Lung (tissue), 12 donors: ENCODE measurements around the gene BLVRA. TPM values are rescaled to one million over a fixed set of nuclear protein-coding genes. Genes with fewer than 3 reads are reported as not detected.

Source experiments
- ATAC-seq: fragments of 200-7000 bp; cut with Tn5 transposase; one replicate; pipeline ENCODE4 v1.9.1; 2020; ENCODE audit warnings: moderate number of reproducible peaks; ENCODE audit not compliant: insufficient read depth, low FRiP score
- DNase-seq, 3 donors: peaks; one replicate each; pipeline ENCODE4 v3.0.0-alpha.2; 2013 to 2017
- H3K27ac ChIP-seq, 2 donors: one replicate each; pipeline ENCODE4 v1.5.1; 2013; ENCODE audit warnings: mild to moderate bottlenecking in 2 of 2, moderate library complexity in 2 of 2, control low read depth in 1 of 2, inconsistent platforms in 1 of 2, low read depth in 1 of 2, low read length in 1 of 2
- H3K27me3 ChIP-seq, 3 donors: one replicate each; pipeline ENCODE4 v1.5.1; 2013; ENCODE audit warnings: low read length in 2 of 3; ENCODE audit not compliant: control insufficient read depth in 3 of 3, insufficient read depth in 3 of 3
- H3K36me3 ChIP-seq, 4 donors: one replicate each; pipeline ENCODE4 v1.5.1; 2013; ENCODE audit warnings: low read length in 4 of 4, mild to moderate bottlenecking in 1 of 4, moderate library complexity in 1 of 4; ENCODE audit not compliant: control insufficient read depth in 4 of 4, insufficient read depth in 4 of 4
- H3K4me1 ChIP-seq, 5 donors: one replicate each; pipeline ENCODE4 v1.5.1; 2013; ENCODE audit warnings: low read length in 5 of 5, mild to moderate bottlenecking in 2 of 5, moderate library complexity in 1 of 5; ENCODE audit not compliant: control insufficient read depth in 5 of 5, insufficient read depth in 5 of 5
- H3K4me3 ChIP-seq: one replicate; pipeline ENCODE4 v1.5.1; 2013; ENCODE audit warnings: mild to moderate bottlenecking, control low read depth, moderate library complexity
- H3K9ac ChIP-seq, 2 donors: one replicate each; pipeline ENCODE4 v1.5.1; 2013; ENCODE audit warnings: low read length in 2 of 2, control low read depth in 1 of 2; ENCODE audit not compliant: insufficient read depth in 1 of 2
- H3K9me3 ChIP-seq, 4 donors: one replicate each; pipeline ENCODE4 v1.5.1; 2013; ENCODE audit warnings: low read length in 3 of 4, mild to moderate bottlenecking in 1 of 4, moderate library complexity in 1 of 4; ENCODE audit not compliant: control insufficient read depth in 4 of 4, insufficient read depth in 3 of 4
- WGBS, 2 donors: extraction: QIAGEN DNeasy Blood & Tissue Kit; methylation state at CpG; one replicate each; pipeline ENCODE4 v1.1.7; 2013; 5-methylcytosine and 5-hydroxymethylcytosine counted together
- polyA plus RNA-seq, 2 donors: library from polyadenylated mRNA; stranded (reverse); fragments of 200-250 nt; gene quantifications; one replicate each; pipeline ENCODE4 v1.2.1, GENCODE V29; 2013
- total RNA-seq, 2 donors: library from RNA; depleted of rRNA in 1 of 2; stranded (reverse); fragments of >200 nt in 1 of 2; gene quantifications; one replicate each; pipeline ENCODE4 v1.2.1, GENCODE V29; 2014 to 2021
- TF ChIP-seq, protein P1 (sequence below): IDR thresholded peaks from 2 replicates; pipeline ENCODE4 v1.5.1; 2012; ENCODE audit warnings: mild to moderate bottlenecking; ENCODE audit errors: control extremely low read depth, extremely low read depth
- donor health status: control.
- donor health status: control.
- donor health status: Bipolar disorder and iron deficiency.
- donor health status: healthy.
- donor health status: DM: yes; HTN: yes; CAD: no.

Gene BLVRA
- total and polyA plus RNA-seq, 4 donors: 25.9 to 143 (median 97.1) TPM

DNA sequence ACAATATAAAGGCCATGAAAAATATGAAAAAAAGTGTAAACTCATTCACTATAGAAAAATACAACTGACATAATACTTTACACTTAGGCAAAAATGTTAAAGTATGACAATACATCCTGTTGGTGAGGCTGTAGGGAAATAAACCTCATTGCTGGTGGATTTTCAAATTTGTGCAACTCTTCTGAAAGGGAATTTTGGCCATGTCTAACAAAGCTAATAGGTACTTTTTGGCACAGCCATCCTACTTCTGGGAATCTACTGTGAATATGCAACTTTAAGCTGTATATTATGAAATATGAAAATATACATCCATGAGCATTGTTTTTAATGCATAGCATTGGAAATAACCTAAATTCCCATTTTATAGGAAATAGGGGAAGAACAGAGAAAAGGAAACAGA, 15.8 kb upstream of the BLVRA start:
- TF ChIP-seq, protein P1, sequence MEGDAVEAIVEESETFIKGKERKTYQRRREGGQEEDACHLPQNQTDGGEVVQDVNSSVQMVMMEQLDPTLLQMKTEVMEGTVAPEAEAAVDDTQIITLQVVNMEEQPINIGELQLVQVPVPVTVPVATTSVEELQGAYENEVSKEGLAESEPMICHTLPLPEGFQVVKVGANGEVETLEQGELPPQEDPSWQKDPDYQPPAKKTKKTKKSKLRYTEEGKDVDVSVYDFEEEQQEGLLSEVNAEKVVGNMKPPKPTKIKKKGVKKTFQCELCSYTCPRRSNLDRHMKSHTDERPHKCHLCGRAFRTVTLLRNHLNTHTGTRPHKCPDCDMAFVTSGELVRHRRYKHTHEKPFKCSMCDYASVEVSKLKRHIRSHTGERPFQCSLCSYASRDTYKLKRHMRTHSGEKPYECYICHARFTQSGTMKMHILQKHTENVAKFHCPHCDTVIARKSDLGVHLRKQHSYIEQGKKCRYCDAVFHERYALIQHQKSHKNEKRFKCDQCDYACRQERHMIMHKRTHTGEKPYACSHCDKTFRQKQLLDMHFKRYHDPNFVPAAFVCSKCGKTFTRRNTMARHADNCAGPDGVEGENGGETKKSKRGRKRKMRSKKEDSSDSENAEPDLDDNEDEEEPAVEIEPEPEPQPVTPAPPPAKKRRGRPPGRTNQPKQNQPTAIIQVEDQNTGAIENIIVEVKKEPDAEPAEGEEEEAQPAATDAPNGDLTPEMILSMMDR: no peak
- DNase-seq: no peak

DNA sequence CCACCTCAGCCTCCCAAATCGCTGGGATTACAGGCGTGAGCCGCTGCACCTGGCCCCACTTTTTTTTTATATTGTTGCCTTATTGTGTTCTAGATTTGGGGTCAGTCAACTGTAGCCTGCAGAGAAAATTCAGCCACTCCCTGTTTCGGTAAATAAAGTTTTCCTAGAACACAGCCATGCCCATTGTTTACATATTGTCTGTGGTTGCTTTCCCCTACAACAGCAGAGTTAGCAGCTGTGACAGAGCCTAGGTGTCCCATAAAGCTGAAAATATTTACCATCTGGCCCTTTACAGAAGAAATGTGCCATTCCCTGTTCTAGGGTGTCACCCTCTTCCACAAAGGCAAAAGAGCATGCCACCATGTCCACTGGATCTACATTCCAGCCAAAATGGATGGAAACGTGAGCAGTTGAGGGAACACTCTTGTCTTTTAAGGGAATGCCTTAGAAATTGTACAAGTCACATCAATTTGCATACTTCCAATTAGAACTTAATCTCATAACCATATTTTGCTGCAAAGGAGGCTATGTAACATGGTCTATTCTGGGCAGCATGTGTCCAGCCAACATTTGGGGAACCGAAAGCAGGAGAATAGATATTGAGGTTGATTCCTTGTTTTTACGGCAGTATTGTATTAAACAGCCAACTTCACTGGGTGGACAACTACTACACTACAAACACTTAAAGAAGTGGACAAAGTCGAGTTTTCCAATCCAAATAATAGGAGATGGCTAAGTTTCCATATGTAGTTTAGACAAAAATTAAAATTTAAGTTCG, 11.0 kb upstream of the BLVRA start:
- Histone ChIP-seq H3K36me3 (no peaks in the 10 kb centered on the region), H3K27ac (no peak overlapping the region), H3K9ac (no peak overlapping the region), H3K27me3 (no peaks in the 10 kb centered on the region), H3K4me1 (peaks cover 0 to 25% (median 0%) of the 10 kb centered on the region in 5 donors), H3K9me3 (no peaks in the 10 kb centered on the region), H3K4me3 (no peak overlapping the region)
- 86 to 90% methylated on average over 9 of the region's 9 CpGs for WGBS, 2 donors
- DNase-seq (no peak), ATAC-seq (no peak)
- TF ChIP-seq, protein P1: no peak

More for the DNA sequence above, 15.8 kb upstream of the BLVRA start:
- Histone ChIP-seq H3K27ac (no peak overlapping the region), H3K9me3 (no peaks in the 10 kb centered on the region), H3K4me3 (no peak overlapping the region), H3K36me3 (no peaks in the 10 kb centered on the region), H3K9ac (no peak overlapping the region), H3K27me3 (no peaks in the 10 kb centered on the region), H3K4me1 (no peaks in the 10 kb centered on the region)
- no peak for ATAC-seq

DNA sequence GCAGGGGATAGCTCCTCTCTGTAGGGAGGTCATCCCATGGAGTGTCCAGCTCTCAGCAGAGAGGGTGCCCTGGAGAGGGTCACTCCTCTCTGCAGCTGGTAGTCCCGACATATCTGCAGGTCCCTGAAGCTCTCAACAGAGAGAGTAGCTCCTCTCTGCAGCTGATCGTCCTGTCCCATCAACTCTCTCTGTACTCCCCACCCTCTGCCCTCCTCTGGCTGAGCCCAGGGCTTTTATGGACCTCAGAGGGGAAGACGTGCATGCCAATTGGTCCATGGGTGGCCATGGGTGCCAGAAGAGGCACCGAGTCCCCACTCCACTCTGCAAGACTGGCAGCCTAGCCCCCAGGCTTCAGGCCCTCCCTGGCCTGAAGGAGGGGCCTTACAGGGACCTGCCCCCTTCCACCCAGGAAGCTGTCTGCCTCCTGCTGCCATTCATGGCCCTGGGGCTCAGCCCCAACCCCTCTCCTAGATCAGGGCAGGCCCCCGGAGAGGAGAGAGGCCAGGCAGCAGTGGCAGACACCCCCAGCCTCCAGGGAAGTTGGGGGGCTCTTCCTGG, 9.0 kb upstream of the BLVRA start:
- no peak for ATAC-seq

More for the DNA sequence above, 9.0 kb upstream of the BLVRA start:
- no peak for DNase-seq
- no peak overlapping the region for H3K9ac ChIP-seq
- H3K27ac ChIP-seq: no peak overlapping the region
- TF ChIP-seq, protein P1: no peak
- H3K36me3 ChIP-seq: no peaks in the 10 kb centered on the region
- no peak overlapping the region for H3K4me3 ChIP-seq
- H3K9me3 ChIP-seq: no peaks in the 10 kb centered on the region
- 71 to 75% methylated on average over 5 of the region's 5 CpGs for WGBS, 2 donors
- no peaks in the 10 kb centered on the region for H3K27me3 ChIP-seq
- peaks cover 0 to 25% (median 0%) of the 10 kb centered on the region in 5 donors for H3K4me1 ChIP-seq
